Naive B cell (primary cell): Measurements from ENCODE around the gene SMYD1. TPM values are rescaled to one million over a fixed set of nuclear protein-coding genes. Genes with fewer than 3 reads are reported as not detected.

Experiments used
- ATAC-seq, 2 donors: fragments of 150-1000 bp; cut with Tn5 transposase; 2 replicates each; pipeline ENCODE4 v1.10.0; 2021; ENCODE audit warnings: low read depth in 2 of 2, mild to moderate bottlenecking in 2 of 2, moderate library complexity in 2 of 2
- DNase-seq: peaks from one replicate; pipeline ENCODE4 v3.0.0; 2022
- H3K27ac Mint-ChIP-seq, 6 donors: one replicate each; pipeline ENCODE4 v1.8.0; 2020 to 2022; ENCODE audit warnings: mild to moderate bottlenecking in 6 of 6, mixed read lengths in 6 of 6, moderate library complexity in 5 of 6, inconsistent platforms in 2 of 6
- H3K27me3 Mint-ChIP-seq, 3 donors: one replicate each; pipeline ENCODE4 v1.8.0; 2021 to 2022; ENCODE audit warnings: mixed read lengths in 3 of 3, mild to moderate bottlenecking in 1 of 3
- H3K36me3 Mint-ChIP-seq, 2 donors: one replicate each; pipeline ENCODE4 v1.8.0; 2020 to 2022; ENCODE audit warnings: mixed read lengths in 2 of 2, inconsistent platforms in 1 of 2, mild to moderate bottlenecking in 1 of 2
- H3K4me1 Mint-ChIP-seq, 3 donors: one replicate each; pipeline ENCODE4 v1.8.0; 2020 to 2022; ENCODE audit warnings: mixed read lengths in 3 of 3, inconsistent platforms in 1 of 3, mild to moderate bottlenecking in 1 of 3, moderate library complexity in 1 of 3
- H3K4me3 Mint-ChIP-seq, 8 donors: one replicate each; pipeline ENCODE4 v1.8.0; 2020 to 2022; ENCODE audit warnings: mild to moderate bottlenecking in 8 of 8, mixed read lengths in 8 of 8, moderate library complexity in 8 of 8, inconsistent platforms in 2 of 8
- H3K9me3 Mint-ChIP-seq, 7 donors: one replicate each; pipeline ENCODE4 v1.8.0; 2020 to 2022; ENCODE audit warnings: mixed read lengths in 7 of 7, mild to moderate bottlenecking in 5 of 7, inconsistent platforms in 2 of 7, moderate library complexity in 1 of 7
- polyA plus RNA-seq, 6 donors: library from polyadenylated mRNA; unstranded; fragments of 300-500 nt; fragmentation: Illumina TruSeq; gene quantifications; one replicate each; pipeline ENCODE4 v1.2.3, GENCODE V29; 2021; ENCODE audit warnings: low read depth in 6 of 6

The SMYD1 gene
- polyA plus RNA-seq, 6 donors from 2014 or later = not detected

GRCh38 chr2:88131201-88131998 lies 63.8 kb downstream of the SMYD1 start:
- peaks cover 14 to 51% (median 40%) of the 10 kb centered on the region in 3 donors for H3K27me3 Mint-ChIP-seq
- ATAC-seq = no peak
- H3K36me3 Mint-ChIP-seq = no peaks in the 10 kb centered on the region
- no peak for DNase-seq
- H3K4me3 Mint-ChIP-seq = no peak overlapping the region
- peak overlapping the region in 1 of 6 donors; percentile 11 for H3K27ac Mint-ChIP-seq
- H3K4me1 Mint-ChIP-seq = no peaks in the 10 kb centered on the region
- peaks cover 0 to 2% (median 0%) of the 10 kb centered on the region in 7 donors for H3K9me3 Mint-ChIP-seq

DNA sequence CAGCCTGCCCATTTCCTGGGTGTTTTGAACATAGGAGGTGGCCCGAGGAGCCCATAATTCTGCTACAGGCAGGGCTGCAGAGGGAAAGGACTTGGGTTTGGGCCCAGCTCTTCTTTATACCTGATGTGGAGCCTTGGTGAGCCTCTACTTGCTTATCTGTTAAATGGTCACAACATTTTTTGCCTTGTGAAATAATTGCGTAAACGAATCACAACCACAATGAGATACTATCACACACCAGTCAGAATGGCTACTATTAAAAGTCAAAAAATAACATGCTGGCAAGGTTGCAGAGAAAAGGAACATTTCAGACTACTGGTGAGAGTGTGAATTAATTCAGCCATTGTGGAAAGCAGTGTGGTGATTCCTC lies 64.4 kb downstream of the SMYD1 start:
- H3K4me3 Mint-ChIP-seq = no peak overlapping the region

DNA sequence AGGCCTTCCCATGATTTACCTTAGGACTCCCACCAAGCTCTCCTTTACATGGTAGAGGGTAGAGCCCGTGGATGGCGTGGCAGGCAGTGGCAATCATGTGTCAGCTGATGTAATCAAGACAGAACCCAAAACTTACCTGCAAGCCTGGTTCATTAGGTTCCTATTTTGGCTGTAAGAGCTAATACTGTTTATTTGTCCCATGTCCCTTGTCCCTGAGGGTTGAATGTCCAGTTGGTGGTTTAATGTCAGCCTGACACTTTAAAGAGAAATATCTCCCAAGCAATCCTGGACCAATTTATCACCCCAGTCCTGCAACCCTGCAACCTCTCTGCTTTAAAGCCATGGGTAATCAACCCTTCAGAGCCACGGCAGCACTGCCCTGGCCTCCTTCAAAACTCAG lies 66.2 kb downstream of the SMYD1 start:
- no peak for ATAC-seq
- Mint-ChIP-seq H3K4me1 (no peaks in the 10 kb centered on the region), H3K27ac (no peak overlapping the region)

More for the DNA sequence above, 64.4 kb downstream of the SMYD1 start:
- Mint-ChIP-seq H3K36me3 (no peaks in the 10 kb centered on the region), H3K4me1 (no peaks in the 10 kb centered on the region), H3K27me3 (peaks cover 17 to 51% (median 40%) of the 10 kb centered on the region in 3 donors), H3K9me3 (peaks cover 0 to 2% (median 0%) of the 10 kb centered on the region in 7 donors), H3K27ac (peak overlapping the region in 1 of 6 donors; percentile 11)
- ATAC-seq (no peak), DNase-seq (no peak)

DNA sequence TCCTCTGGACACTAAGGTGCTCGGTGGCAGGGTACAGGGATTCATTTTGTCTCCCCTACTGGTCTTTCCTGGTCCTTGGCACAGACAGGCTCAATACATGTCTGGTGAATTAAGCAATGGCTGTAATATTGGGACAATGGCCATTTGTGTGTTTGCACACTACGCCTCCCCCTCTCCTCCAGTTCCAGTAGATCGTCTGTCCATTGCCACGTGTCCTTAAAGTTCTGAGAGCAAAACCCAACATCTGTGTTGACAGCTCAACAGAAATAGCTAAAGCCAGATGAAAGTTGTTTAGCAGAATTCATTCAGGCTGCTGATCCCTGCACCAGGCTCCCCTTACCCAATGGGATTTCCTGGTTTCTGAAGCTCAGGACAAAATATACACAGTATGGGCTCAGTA lies 69.2 kb downstream of the SMYD1 start:
- no peak for DNase-seq
- peaks cover 15 to 40% (median 35%) of the 10 kb centered on the region in 3 donors for H3K27me3 Mint-ChIP-seq
- no peak for ATAC-seq
- peaks cover under 1 to 8% (median 3%) of the 10 kb centered on the region in 7 donors for H3K9me3 Mint-ChIP-seq
- no peaks in the 10 kb centered on the region for H3K4me1 Mint-ChIP-seq
- H3K27ac Mint-ChIP-seq = no peak overlapping the region
- H3K4me3 Mint-ChIP-seq = no peak overlapping the region
- peaks cover 0 to 2% of the 10 kb centered on the region in 2 donors for H3K36me3 Mint-ChIP-seq

More for the DNA sequence above, 66.2 kb downstream of the SMYD1 start:
- peaks cover 13 to 45% (median 36%) of the 10 kb centered on the region in 3 donors for H3K27me3 Mint-ChIP-seq
- H3K36me3 Mint-ChIP-seq = no peaks in the 10 kb centered on the region
- H3K9me3 Mint-ChIP-seq = no peaks in the 10 kb centered on the region
- no peak for DNase-seq
- H3K4me3 Mint-ChIP-seq = no peak overlapping the region

- Mint-ChIP-seq H3K9me3 (peaks cover 4 to 17% (median 6%) of the 10 kb centered on the region in 7 donors), H3K36me3 (peaks cover 0 to 5% of the 10 kb centered on the region in 2 donors), H3K27me3 (peaks cover 15 to 46% (median 38%) of the 10 kb centered on the region in 3 donors), H3K27ac (no peak overlapping the region), H3K4me3 (no peak overlapping the region), H3K4me1 (no peaks in the 10 kb centered on the region)
- ATAC-seq (no peak), DNase-seq (no peak)
These were observed 70.2 kb downstream of the SMYD1 start for GRCh38 chr2:88137833-88138232.

DNA sequence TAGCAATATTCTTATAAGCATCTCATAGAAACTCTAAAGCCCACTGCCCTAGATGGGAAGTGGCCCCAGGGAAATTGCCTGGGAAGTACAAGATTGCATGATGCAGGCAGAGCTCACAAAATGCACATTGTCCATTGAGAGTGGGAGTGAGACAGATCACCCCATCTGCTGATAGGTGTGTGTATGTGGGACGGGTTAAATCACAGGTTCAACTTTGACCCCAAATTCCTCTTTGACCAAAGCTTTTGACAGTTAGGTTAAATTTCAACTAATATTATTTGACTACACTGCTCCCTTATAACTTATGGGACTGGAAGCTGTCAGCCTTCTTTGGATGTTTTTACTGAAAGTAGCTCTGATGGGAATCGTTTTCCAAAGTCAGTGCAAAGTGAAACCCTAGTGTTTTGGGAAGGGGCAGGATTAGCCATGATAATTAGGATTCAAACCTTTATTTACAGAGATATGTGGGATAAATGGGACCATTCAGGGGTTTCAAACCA lies 71.6 kb downstream of the SMYD1 start:
- Mint-ChIP-seq H3K27me3 (peaks cover 30 to 60% (median 51%) of the 10 kb centered on the region in 3 donors), H3K9me3 (peaks cover 4 to 31% (median 11%) of the 10 kb centered on the region in 7 donors), H3K4me3 (no peak overlapping the region), H3K36me3 (peaks cover 0 to 5% of the 10 kb centered on the region in 2 donors), H3K4me1 (no peaks in the 10 kb centered on the region), H3K27ac (no peak overlapping the region)
- DNase-seq (no peak), ATAC-seq (no peak)

- Mint-ChIP-seq H3K9me3 (peaks cover 4 to 32% (median 11%) of the 10 kb centered on the region in 7 donors), H3K4me3 (no peak overlapping the region), H3K4me1 (no peaks in the 10 kb centered on the region), H3K27ac (no peak overlapping the region), H3K36me3 (peaks cover 0 to 5% of the 10 kb centered on the region in 2 donors), H3K27me3 (peaks cover 31 to 60% (median 57%) of the 10 kb centered on the region in 3 donors)
- DNase-seq = no peak
- no peak for ATAC-seq
These were observed 72.2 kb downstream of the SMYD1 start for GRCh38 chr2:88139804-88140203.

GRCh38 chr2:88141952-88142351 lies 74.3 kb downstream of the SMYD1 start:
- ATAC-seq = no peak
- Mint-ChIP-seq H3K27ac (no peak overlapping the region), H3K4me1 (no peaks in the 10 kb centered on the region), H3K27me3 (peaks cover 30 to 58% (median 55%) of the 10 kb centered on the region in 3 donors), H3K9me3 (peaks cover 5 to 32% (median 11%) of the 10 kb centered on the region in 7 donors), H3K36me3 (peaks cover 0 to 5% of the 10 kb centered on the region in 2 donors), H3K4me3 (no peak overlapping the region)
- no peak for DNase-seq

DNA sequence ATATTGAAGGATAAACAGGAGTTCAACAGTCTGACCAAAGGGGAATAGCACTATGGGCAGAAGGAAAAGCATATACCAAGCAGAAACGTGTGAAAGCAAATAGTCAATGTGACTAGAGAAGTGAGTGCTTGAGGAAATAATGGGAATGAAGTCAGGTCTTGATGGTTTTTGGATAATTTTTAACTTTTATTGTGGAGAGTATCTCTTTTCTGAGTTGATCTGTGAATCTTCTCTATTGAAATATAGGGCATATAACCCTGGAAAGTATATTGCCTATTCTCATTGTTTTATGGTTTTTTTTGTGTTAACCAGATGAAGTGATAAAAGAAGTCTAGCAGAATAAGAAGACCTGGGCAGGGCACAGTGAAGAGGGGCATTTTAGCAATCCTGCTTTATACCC lies 76.6 kb downstream of the SMYD1 start:
- Mint-ChIP-seq H3K36me3 (peaks cover 10 to 15% of the 10 kb centered on the region in 2 donors), H3K27ac (no peak overlapping the region), H3K27me3 (peaks cover 30 to 58% (median 57%) of the 10 kb centered on the region in 3 donors), H3K4me1 (no peaks in the 10 kb centered on the region), H3K4me3 (no peak overlapping the region), H3K9me3 (peaks cover 17 to 47% (median 24%) of the 10 kb centered on the region in 7 donors)
- ATAC-seq (no peak), DNase-seq (no peak)

GRCh38 chr2:88144914-88145497 lies 77.4 kb downstream of the SMYD1 start:
- DNase-seq = no peak
- Mint-ChIP-seq H3K9me3 (peaks cover 18 to 52% (median 27%) of the 10 kb centered on the region in 7 donors), H3K27ac (no peak overlapping the region), H3K36me3 (peaks cover 13 to 19% of the 10 kb centered on the region in 2 donors), H3K4me1 (no peaks in the 10 kb centered on the region), H3K4me3 (no peak overlapping the region), H3K27me3 (peaks cover 25 to 58% (median 54%) of the 10 kb centered on the region in 3 donors)
- ATAC-seq = no peak

- Mint-ChIP-seq H3K4me1 (no peaks in the 10 kb centered on the region), H3K4me3 (no peak overlapping the region), H3K27ac (no peak overlapping the region), H3K27me3 (peaks cover 23 to 51% (median 47%) of the 10 kb centered on the region in 3 donors), H3K9me3 (peaks cover 18 to 47% (median 30%) of the 10 kb centered on the region in 7 donors), H3K36me3 (peaks cover 13 to 19% of the 10 kb centered on the region in 2 donors)
- ATAC-seq (no peak), DNase-seq (no peak)
These were observed 79.0 kb downstream of the SMYD1 start for GRCh38 chr2:88146590-88146989.

DNA sequence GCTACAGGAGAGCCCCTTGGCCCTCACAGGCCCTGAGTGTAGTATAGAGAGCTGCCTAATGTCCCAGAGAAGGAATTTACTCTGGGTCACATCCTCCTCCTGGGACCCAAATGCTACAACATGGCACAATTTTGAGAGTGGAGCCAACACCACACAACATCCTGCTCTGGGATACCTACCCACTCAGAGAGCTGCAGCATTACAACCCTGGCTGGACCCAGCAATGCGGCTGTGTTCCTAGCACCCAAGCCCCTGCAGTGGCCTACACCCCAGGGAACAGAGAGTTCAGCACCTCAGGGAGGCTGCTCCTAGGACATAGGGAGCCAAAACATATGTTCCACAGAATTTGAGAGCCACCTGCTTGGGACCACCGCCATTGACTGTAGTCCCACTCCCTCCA lies 79.5 kb downstream of the SMYD1 start:
- peaks cover 15 to 47% (median 26%) of the 10 kb centered on the region in 7 donors for H3K9me3 Mint-ChIP-seq
- H3K4me1 Mint-ChIP-seq = no peaks in the 10 kb centered on the region
- H3K27ac Mint-ChIP-seq = no peak overlapping the region
- DNase-seq (no peak), ATAC-seq (no peak)
- H3K27me3 Mint-ChIP-seq = peaks cover 27 to 52% (median 41%) of the 10 kb centered on the region in 3 donors
- H3K4me3 Mint-ChIP-seq = no peak overlapping the region
- H3K36me3 Mint-ChIP-seq = peaks cover 12 to 22% of the 10 kb centered on the region in 2 donors

DNA sequence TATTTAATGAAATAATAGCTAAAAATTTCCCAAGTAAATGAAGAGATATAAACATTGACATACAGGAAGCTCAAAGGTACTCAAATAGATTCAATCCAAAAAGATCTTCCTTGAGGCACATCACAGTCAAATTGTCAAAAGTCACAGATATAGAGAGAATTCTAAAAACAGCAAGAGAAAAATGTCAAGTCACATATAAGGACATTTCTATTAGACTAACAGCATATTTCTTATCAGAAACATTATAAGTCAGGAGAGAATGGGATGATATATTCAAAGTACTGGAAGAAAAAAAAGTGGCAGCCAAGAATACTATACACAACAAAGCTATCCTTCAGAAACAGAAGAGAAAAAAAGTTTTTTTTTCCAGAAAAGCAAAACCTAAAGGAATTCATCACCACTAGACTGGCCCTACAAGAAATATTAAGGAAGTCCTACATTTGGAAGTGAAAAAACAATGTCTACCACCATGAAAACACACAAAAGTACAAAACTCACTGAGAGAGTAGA lies 81.4 kb downstream of the SMYD1 start:
- Mint-ChIP-seq H3K4me3 (no peak overlapping the region), H3K36me3 (peaks cover 17 to 28% of the 10 kb centered on the region in 2 donors), H3K4me1 (no peaks in the 10 kb centered on the region), H3K27me3 (peaks cover 15 to 44% (median 27%) of the 10 kb centered on the region in 3 donors), H3K9me3 (peaks cover 17 to 46% (median 38%) of the 10 kb centered on the region in 7 donors), H3K27ac (no peak overlapping the region)
- ATAC-seq (no peak), DNase-seq (no peak)
